ENCODE results near the gene MRPL21. TPM values are rescaled to one million over a fixed set of nuclear protein-coding genes. Genes with fewer than 3 reads are reported as not detected.

MRPL21 gene
- total and polyA plus RNA-seq, 9 of the 15 experiments (the other 6 are each of a cell fraction or from before 2014, with no cell fraction given), result 196 to 618 (median 232) TPM

DNA sequence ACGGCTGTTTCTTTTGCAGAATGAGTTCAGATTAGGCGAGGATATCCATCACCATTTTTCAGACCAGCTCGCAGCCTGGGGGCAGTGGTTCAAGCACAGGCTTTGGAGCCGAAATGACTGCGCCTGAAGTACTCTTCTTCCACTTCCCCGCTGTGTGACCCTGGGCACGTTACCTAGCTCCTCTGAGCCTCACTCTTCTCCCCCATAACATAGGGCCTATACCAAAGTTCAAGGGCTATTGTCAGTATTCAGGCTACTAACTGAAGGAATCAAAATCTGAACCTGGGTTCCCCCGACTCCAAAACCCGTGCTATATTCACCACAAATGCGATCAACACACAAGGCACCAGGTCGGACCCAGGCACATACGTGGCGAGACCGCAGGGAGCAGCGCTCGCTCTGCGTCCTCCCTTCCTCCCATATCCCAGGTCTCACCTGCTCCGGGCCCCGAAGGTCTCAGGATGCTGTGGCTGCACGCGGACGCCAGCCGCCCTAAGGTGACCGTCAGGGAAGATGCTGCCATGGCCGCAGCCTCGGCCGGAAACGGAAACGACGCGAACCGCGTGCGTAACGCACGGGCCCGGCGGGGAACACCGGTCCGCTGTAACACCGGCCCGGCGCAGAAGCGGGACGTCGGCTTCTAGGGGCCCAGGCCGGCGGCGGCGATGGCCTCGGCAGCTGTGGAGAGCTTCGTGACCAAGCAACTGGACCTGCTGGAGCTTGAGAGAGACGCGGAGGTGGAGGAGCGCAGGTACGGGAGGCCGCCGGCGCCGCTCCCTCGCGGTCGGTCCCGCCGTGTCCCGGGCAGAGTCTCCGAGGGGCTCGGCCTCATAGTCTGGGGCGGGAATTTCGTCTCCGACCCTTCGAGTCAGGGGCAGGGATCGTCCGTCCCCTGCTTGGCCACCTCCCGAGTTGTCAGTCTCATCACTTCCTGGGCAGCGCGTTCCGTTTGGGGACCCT is at the start of gene MRPL21, which contains the start of gene IGHMBP2 (continued):
- TF ChIP-seq SIN3A (IDR thresholded peaks at IDR 0.05; ENCODE audit: borderline replicate concordance in 2 of 2, control insufficient read depth in 1 of 2, low read depth in 2 of 2, low read length in 2 of 2), result peak; percentile 69 to 89; a peak in 3 of 4 replicates
- TF ChIP-seq YY1 (IDR thresholded peaks at IDR 0.05; ENCODE audit: borderline replicate concordance in 1 of 3, control insufficient read depth in 1 of 3, extremely low read depth in 1 of 3, insufficient read depth in 3 of 3, insufficient read length in 1 of 3, insufficient replicate concordance in 2 of 3, low read depth in 1 of 3, low read length in 2 of 3), result peak; percentile 77 to 94 (median 91)
- TF ChIP-seq SIRT6 (IDR thresholded peaks at IDR 0.05; ENCODE audit: low read depth, low read length), result no peak
- TF ChIP-seq CBX3 (IDR thresholded peaks at IDR 0.05; ENCODE audit: borderline replicate concordance in 1 of 2, low read length in 2 of 2), result peak in 1 of 2 experiments; percentile 94; a peak in 2 of 3 replicates
- TF ChIP-seq HMGXB4 (CRISPR knock-in tag; IDR thresholded peaks at IDR 0.05), result peak; percentile 68; the same call in 1 of the 2 replicates
- no peak for TF ChIP-seq SPI1 (IDR thresholded peaks at IDR 0.05; ENCODE audit: borderline replicate concordance, low read depth, low read length)
- no peak for TF ChIP-seq SRSF9 (IDR thresholded peaks at IDR 0.05; ENCODE audit: borderline replicate concordance, low read depth, low read length)
- peak; percentile 84 for TF ChIP-seq HMGN3 (IDR thresholded peaks at IDR 0.05; ENCODE audit: borderline replicate concordance, extremely low read depth, insufficient read length, low read depth, low read length)
- TF ChIP-seq ZNF766 (CRISPR knock-in tag; conservative IDR thresholded peaks at IDR 0.05), result peak; percentile 44; the same call in 1 of the 2 replicates
- TF ChIP-seq OTX1 (CRISPR knock-in tag; IDR thresholded peaks at IDR 0.05), result peak; percentile 69; the same call in 1 of the 2 replicates
- TF ChIP-seq ZNF280A (IDR thresholded peaks at IDR 0.05; ENCODE audit: low read depth, partially characterized antibody), result no peak
- peak; percentile 95 for TF ChIP-seq RNF2 (IDR thresholded peaks at IDR 0.05)
- TF ChIP-seq TBP (optimal IDR thresholded peaks at IDR 0.05; ENCODE audit: low read depth, low read length), result peak; percentile 93
- peak; percentile 23; the same call in 1 of the 2 replicates for TF ChIP-seq RFX5 (IDR thresholded peaks at IDR 0.05; ENCODE audit: low read depth, low read length)
- TF ChIP-seq, protein P1, sequence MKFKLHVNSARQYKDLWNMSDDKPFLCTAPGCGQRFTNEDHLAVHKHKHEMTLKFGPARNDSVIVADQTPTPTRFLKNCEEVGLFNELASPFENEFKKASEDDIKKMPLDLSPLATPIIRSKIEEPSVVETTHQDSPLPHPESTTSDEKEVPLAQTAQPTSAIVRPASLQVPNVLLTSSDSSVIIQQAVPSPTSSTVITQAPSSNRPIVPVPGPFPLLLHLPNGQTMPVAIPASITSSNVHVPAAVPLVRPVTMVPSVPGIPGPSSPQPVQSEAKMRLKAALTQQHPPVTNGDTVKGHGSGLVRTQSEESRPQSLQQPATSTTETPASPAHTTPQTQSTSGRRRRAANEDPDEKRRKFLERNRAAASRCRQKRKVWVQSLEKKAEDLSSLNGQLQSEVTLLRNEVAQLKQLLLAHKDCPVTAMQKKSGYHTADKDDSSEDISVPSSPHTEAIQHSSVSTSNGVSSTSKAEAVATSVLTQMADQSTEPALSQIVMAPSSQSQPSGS (CRISPR knock-in tag; IDR thresholded peaks at IDR 0.05), result 0 out of 2 replicates have a peak, but pooled peaks have one; percentile 35
- TF ChIP-seq ARID2 (IDR thresholded peaks at IDR 0.05), result no peak
- peak; percentile 61 for TF ChIP-seq L3MBTL2 (IDR thresholded peaks at IDR 0.05)
- peak; percentile 54; the same call in 1 of the 2 replicates for TF ChIP-seq ZNF239 (CRISPR knock-in tag; IDR thresholded peaks at IDR 0.05)
- peak; percentile 74; the same call in 1 of the 2 replicates for TF ChIP-seq NBN (IDR thresholded peaks at IDR 0.05; ENCODE audit: low read depth)
- TF ChIP-seq RBM22 (IDR thresholded peaks at IDR 0.05; ENCODE audit: low read depth, low read length, poor library complexity, severe bottlenecking), result peak; percentile 90
- no peak for TF ChIP-seq YBX1 (IDR thresholded peaks at IDR 0.05)
- TF ChIP-seq EP400 (IDR thresholded peaks at IDR 0.05), result peak; percentile 97

All from K562 (cell line).